ENCODE data around the gene OSBPL8.
A peak's percentile ranks its signal among the peaks of the same experiment; 100 is the strongest.

The OSBPL8 gene

GRCh38 chr12:76559400-76560085 is at the start of gene OSBPL8:
Gene OSBPL8, minus strand, starts transcription at chr12:76559771. Its CDS starts 72,220 bp downstream, at chr12:76487551.
- DNase-seq (ENCODE audit: low read depth), result peak; percentile 87
- H3K4me3 ChIP-seq (ENCODE audit: control insufficient read depth, low read depth, low read length), result peak within 1 kb of the TSS; percentile 87
- TF ChIP-seq CTCF (conservative IDR thresholded peaks at IDR 0.05; ENCODE audit: control insufficient read depth, insufficient read depth, low read depth, low read length), result no peak

GRCh38 chr12:76608070-76608469 is 48.5 kb upstream of the OSBPL8 start:
- no peak for DNase-seq (ENCODE audit: low read depth)
- no peak for TF ChIP-seq CTCF (conservative IDR thresholded peaks at IDR 0.05; ENCODE audit: control insufficient read depth, insufficient read depth, low read depth, low read length)
- no peak overlapping the region for H3K4me3 ChIP-seq (ENCODE audit: control insufficient read depth, low read depth, low read length)

- TF ChIP-seq CTCF (conservative IDR thresholded peaks at IDR 0.05; ENCODE audit: control insufficient read depth, insufficient read depth, low read depth, low read length), result no peak
- no peak overlapping the region for H3K4me3 ChIP-seq (ENCODE audit: control insufficient read depth, low read depth, low read length)
- peak; percentile 74 for DNase-seq (ENCODE audit: low read depth)
Observed at GRCh38 chr12:76595056-76595455, 35.5 kb upstream of the OSBPL8 start.

- no peak overlapping the region for H3K4me3 ChIP-seq (ENCODE audit: control insufficient read depth, low read depth, low read length)
- no peak for TF ChIP-seq CTCF (conservative IDR thresholded peaks at IDR 0.05; ENCODE audit: control insufficient read depth, insufficient read depth, low read depth, low read length)
- peak; percentile 79 for DNase-seq (ENCODE audit: low read depth)
Observed at GRCh38 chr12:76591476-76591875, 31.9 kb upstream of the OSBPL8 start.

- no peak for TF ChIP-seq CTCF (conservative IDR thresholded peaks at IDR 0.05; ENCODE audit: control insufficient read depth, insufficient read depth, low read depth, low read length)
- DNase-seq (ENCODE audit: low read depth), result no peak
- no peak overlapping the region for H3K4me3 ChIP-seq (ENCODE audit: control insufficient read depth, low read depth, low read length)
Observed at GRCh38 chr12:76590131-76590530, 30.6 kb upstream of the OSBPL8 start.

GRCh38 chr12:76588881-76589565 is 29.5 kb upstream of the OSBPL8 start:
- no peak for TF ChIP-seq CTCF (conservative IDR thresholded peaks at IDR 0.05; ENCODE audit: control insufficient read depth, insufficient read depth, low read depth, low read length)
- peak; percentile 94 for DNase-seq (ENCODE audit: low read depth)
- no peak overlapping the region for H3K4me3 ChIP-seq (ENCODE audit: control insufficient read depth, low read depth, low read length)
